Measurements from ENCODE around the gene CNFN.
A peak's percentile ranks its signal among the peaks of the same experiment; 100 is the strongest.

Gene CNFN

DNA sequence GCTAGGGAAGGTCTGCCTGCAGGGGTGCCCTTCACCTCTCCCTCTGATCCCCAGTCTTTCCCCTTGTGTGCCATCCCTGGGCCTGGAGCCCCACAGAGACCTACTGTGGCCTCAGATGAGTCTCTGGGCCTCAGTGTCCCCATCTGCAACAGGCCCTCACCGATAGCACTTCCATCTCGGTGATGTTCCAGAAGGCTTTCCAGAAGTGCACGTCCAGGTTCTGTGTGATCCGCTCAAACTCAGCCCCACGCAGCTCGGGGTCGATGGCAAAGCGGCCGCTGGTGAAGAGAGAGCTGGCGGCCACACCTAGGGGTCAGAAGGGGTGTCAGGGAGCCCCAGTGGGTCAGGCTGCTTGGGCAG, 17.7 kb upstream of the CNFN start:
- no peak for DNase-seq

DNA sequence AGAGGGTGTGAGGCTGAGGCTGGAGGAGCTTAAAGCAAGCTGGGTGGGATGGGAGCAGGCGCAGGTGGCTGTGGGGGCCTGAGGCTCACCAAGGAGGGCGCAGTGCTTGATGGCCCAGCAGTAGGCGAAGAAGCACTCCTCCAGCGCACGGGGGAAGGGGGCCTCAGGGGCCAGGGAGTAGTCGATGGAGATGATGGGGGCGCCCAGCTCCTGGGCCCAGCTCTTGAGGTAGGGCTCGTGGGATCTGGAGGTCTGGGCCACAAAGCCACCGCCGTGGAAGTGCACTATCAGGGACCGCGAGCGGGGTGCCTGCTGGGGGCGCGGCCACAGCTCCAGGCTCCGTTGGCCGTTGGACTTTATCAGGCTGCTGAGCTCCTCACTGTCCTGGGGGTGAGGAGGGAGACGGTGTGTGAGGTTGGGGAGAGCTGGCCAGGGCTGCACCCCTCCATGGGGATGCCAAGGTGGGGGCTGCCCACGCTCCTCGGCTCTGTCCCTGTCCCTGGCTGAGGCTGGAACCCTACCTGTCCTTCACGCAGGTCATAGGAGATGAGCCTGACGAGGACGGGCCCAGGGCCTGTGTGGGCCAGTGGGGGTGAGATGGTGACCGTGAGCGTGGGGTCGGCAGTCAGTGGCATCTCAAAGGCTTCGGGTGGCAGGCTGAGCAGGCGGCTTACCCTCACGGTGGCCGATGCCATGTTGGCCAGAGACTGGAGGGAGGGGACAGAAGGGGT, 17.2 kb upstream of the CNFN start:
- no peak for DNase-seq

DNA sequence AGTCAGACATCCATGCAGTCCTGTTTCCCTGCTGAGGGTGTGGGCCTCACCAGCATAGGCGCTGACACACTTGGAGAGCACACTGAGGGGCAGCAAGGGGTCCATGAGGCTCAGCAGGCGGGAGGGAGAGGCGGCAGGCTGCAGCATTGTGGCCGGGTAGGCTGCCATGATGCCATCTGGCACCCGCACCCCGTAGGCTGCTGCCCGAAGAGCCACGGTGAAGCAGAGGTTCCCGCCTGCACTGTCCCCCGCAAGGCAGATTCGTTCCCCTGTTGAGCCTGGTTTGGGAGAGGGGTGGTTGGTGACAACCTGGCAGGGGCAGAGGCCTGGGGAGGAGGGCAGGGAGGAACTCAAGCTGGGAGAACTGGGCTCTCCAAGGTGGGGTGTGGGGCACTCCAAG, 16.0 kb upstream of the CNFN start:
- no peak for DNase-seq

DNA sequence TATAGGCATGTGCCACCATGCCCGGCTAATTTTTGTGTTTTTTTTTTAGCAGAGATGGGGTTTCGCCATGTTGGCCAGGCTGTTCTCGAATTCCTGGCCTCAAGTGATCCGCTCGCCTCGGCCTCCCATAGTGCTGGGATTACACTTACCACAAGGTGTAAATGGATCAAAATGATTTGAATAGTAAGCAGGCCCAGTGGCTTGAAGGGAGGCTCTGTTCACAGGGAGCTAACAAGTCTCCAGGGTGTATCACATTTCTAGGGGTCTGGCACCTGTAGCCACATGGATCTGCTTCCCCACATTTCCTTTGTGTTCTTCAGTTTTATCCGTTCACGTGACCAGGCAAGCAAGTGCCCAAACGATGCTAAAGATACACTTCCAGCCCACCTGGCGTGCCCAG, 13.5 kb upstream of the CNFN start:
- DNase-seq: no peak

DNA sequence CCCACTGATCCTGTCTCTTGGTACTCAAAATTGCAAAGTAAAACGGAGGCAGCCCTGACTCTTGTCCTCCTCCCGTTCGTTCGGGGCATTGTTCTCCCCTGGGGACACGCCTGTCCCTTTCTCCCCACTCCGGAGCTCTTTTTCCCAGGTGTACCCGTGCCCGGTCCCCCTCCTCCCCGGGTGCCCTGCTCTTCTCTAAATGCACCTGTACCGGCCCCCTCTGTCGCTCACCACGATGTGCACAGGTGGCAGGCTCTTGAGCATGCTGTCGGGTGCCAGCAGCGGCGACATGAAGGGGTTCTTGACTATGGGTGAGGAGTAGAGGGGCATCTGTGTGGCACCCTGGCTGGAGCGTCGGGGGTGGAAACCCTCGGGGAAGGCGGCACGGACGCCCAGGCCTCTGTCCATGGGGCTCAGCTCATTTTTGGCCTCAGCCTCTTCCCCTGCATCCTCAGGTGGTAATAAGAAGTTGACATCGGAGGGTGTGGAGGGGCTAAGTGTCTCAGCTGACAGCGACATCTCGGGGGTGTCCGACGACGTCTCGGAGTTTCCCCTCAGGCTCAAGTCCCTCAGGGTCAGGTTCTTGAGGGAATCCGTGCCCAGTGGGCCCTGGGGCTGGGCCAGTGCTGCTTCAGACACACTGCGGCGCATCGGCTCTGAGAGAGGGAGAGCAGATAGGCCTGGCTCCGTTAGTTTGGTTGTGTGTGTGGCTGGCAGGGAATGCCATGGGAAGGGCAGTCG, 12.4 kb upstream of the CNFN start:
- DNase-seq: no peak

DNA sequence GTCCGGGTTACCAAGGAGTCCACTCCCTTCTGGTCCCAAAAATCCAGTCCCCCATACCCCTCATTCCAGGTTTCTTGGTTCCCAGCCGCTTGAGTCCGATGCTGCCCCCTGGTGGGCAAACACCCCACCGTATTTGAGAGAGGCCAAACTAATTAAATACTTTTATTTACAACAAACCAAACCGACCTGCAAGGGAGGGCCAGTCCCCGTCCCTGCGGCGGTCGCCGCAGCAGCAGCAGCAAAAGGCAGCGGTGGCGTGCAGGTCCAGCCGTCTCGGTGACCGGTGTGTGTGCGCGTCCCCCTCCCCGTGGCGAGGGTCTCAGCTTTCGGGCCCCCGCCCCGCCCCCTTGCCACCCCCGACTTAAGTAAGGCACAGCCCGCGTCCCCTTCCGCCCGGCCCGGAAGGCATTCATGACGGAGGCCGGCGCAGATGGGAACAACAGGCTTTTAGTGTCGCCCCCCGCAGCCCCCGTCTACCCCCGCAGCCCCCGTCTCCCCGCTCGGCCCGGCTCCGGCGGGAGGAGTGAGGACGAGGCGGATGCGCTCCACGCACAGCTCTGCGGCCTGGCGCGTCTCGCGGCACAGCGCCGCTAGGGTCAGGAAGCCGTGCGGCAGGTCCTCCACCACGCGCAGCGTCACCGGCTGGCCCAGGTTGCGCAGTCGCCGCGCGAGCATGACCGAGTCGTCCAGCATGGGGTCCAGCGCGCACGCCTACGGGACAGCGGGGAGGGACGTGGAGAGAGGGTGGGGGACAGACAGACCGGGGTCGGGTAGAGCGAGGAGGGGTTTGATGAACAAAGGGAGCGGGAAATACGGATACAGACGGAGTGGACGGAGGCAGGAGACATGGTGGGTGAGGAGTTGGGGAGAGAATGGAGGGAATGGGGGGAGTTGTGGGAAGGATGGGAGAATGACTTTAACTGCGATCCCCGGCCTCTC, 11.5 kb upstream of the CNFN start:
- peak; percentile 66 to 87 (median 80) for DNase-seq

DNA sequence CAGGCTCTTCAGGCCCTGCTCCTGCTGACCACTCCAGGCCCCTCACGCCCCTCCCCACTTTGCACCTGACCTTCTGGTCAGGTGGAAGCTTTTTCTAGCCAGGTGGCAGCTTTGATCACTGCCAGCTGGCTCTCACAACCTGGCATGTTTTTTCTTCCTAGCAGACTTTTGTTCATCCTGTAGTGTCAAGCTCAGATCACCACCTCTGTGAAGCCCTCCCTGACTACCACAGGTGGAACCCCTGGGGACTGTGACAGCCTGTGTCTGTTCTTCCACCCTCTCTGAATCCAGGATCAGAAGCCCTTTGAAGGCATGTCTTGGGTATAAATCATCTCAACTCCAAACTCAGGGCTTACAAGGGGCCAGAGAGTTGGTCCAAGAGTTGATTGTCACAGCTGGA, 10.3 kb upstream of the CNFN start:
- no peak for DNase-seq

DNA sequence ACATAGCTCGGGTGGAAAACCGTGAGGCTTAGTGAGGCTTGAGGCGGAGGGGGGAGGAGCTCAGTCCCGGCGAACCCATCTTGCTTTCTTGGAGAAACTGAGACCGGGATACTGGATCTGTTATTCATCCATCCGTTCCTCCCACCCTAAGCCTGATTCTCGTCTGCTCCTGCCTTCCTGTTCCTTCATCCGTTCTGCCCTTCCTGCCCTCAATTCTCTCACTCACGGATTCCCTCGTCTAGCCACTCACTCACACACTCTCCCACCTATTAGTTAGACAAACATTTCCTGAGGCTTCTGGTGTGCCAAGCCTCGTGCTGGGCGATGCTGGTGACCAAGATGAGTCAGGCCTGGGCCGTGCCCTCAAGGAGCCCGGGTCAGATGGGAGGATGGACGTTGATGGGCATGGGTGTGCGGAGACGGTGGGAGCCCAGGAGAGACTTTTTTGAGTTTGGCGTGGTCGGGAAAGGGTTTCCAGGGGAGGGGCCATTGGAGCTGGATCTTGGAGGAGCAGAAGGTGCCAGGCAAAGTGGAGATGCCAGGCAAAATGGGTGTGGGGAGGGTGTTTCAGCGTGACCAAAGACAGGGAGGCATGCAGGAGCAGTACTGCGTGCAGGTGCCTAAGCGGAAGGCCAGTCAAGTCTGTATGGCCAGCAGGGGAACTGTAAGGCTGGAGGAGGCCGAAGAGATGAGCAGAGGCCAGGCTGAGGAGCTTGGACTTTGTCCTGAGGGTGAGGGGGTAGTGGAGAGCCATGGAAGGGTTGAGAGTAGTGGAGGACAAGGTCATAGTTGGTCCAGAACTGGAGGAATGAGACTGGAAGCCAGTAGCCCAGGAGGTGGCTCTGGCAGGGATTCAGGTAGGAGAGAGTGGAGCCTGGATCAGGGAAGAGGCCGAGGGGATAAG, 7.4 kb upstream of the CNFN start:
- peak in 2 of 4 experiments; percentile 11 to 16 for DNase-seq

DNA sequence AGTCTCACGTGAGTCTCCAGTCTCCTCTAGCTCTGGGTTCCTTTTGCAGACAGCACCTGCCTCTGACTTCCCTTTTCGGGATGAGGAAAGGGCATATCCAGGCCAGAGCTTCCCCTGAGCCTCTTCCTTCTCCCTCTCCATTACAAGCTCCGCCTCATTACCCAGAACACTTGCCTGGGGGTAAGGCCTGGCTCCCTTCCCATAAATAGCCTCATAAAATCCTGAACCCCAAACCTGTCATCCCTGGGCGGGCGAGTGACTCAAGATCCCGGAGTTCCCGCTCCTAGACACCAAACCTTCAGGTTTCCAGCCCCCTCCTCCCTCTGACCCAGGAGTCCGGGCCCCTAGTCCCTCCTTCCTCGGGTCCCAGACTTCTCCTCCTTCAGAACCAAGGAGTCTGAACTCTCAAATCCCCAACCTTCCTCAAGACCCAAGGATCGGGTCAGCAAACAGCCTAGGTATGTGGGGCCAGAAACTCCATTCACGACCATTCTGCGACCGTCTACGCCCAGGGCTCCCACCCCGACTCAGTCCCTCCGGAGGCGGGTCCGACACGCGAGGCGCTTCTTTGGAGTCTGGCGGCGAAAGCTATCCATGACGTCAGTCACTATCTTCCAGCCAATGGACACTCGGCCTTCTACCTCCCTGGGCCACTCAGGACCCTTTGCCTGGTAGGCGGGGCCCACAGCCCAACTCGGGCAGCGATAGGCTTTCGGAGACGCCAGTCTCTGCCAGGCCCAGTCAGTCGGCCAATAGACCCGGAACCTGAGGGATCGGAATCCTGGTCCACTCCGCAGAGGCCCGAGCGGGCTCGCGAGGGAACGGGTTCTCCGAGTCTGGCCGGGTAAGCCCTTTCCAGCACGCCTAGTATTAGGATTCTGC, 6.5 kb upstream of the CNFN start:
- peak; percentile 97 to 99 (median 98) for DNase-seq

DNA sequence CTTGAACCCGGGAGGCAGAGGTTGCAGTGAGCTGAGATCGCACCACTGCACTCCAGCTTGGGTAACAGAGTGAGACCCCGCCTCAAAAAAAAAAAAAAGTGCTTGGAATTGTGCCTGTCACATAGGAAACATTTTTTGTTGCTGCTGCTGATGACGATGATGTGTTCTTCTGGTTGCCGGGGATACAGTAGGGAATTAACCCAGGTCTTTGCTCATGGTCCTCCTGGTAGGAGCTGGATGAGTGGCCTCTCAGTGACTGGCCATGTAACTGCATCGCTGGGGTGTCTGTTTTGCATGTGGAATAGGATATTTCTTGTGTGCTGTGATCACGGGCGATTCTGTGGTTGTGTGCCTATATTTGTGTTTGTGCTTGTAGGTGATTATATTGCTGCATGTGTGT, 4.7 kb upstream of the CNFN start:
- no peak for DNase-seq

DNA sequence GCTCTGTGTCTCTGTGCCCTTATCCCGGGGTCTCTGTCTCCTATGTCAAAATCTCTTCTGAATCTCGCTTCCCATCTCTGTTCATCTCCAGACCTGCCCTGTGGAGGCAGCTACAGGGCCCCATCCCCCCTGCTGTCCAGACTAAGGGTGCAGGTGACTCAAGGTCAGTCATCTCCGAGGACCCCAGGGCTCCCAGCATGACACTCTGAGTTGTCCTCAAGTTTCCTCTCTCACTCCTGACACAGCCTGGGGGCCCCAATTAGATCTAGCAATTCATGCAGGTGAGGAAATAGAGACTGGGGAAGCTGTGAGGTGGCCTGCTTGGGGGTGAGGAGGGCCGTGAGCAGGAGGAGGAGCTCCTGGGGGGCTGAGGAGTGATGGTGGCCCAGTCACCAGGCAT, 2.1 kb upstream of the CNFN start:
- no peak for DNase-seq

DNA sequence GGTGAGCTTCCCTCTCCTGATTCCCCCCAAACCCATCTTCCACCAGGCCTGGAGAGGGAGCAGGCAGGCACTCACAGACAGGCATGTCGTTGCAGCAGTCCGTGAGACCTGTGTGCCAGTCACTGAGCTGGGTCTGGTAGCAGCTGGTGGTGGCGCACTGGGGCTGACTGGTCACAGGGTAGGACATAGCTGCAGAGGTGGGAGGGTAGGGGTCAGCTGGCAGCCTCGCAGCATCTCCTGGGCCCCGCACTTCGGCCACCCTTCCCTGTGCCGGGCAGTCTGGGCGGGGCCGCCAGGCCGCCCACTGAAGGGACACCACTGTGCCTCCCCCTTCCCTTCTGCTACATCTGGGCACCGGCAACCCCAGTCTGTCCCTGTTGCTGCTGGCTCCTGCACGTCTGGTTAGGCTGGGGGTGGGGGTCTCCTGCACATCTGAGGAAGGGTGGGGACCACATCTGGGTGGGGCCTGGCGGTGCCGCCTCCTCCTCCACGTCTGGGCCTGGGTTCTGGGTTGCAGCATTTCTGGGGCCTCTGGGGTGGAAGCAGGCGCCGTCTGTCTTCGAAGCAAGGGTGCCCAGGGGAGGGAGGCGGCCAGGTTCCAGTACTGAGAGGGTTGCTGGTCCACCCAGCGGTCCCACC, 1.1 kb downstream of the CNFN start:
- no peak for DNase-seq

DNA sequence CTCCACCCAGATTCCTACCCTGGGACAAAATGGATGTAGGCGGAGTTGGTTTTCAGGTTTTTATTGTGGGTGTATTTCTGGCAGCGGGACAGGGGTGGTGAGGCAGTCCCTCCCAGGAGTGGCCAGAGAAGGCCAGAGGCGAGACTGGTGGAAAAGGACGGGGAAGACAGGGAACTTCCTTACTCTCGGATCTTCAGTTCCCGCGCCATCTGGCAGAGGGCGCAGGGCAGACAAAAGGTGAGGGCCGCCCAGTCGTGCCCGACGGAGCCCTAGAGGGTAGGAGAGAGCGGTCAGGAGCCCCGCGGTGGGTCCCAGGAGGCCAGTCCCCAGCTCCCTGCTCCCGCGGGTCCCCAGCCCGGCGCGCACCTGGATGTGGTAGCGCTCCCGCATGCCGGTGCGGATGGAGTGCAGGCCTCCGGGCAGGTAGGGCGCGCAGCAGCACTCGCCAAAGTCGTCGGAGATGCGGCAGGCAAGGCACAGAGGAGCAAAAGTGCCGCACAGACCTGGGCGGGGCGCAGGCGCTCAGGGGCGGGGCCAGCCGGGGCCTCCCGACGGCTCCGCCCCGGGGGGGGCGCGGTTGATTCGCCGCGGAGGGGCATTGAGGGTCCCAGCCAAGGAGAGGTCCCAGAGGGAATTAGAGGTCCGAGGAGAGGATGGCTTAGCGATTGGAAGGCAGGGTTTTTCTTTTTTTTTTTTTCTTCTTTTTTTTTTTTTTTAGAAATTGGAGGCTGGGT, 3.0 kb downstream of the CNFN start:
- peak; percentile 70 to 84 (median 75) for DNase-seq

DNA sequence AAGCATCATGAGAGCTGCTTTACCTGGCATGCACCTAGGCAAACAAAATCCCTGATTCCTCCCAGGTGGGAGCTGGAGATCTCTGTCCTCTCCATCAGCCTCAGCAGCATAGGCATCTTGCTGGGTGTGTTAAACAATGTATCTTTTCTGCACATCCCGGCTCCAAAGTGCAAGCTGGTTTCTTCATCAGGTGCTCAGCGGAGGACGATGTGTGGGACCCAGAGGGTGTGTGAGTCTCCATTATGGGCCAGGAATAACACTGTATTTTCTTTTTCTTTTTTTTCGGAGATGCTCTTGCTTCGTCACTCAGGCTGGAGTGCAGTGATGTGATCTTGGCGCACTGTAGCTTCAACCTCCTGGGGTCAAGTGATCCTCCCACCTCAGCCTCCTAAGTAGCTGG, 9.9 kb downstream of the CNFN start:
- DNase-seq: no peak

DNA sequence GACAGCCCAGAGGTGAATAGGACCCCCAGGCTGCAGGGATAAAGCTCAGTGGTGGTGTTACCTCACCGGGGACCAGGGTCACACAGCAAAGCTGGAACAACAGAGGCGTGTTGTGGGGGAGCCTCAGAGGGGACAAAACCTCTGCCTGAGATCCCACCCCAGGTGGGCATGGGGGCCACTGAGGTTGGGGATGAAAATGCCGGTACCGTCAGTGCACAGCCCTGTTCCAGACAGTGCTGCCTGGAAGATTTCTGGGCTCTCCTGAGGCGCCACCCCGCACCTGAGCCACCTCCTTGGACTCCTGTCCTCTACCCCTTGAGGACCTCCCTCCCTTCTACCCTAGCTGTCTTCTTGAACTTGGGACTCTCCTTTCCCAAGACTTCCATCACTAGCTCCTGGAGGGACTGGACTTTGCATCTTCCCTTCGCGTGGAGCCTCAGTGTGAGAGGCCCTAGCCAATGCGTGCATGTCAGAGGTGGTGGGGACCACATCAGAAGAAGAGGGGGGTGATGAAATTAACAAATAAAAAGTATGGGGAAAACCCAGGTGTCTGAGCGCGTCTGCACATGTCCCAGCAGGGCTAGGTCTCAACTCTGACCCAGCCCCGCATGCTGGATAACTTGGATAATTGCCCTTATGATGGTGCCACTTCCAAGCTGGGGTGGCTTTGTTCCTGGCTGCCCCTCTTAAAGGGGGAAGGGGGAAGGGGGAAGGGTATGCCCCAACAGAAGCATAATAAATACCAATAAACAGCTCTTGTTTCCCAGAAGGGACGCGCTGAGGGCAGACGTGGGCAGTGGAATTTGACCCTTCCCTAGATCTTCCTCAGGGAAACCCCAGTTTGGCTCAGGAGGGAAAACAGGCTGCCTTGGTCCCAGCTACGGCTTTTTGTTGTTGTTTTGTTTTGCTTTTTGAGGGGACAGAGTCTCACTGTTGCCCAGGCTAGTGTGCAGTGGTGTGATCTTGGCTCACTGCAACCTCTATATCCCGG, 11.6 kb downstream of the CNFN start:
- no peak for DNase-seq

DNA sequence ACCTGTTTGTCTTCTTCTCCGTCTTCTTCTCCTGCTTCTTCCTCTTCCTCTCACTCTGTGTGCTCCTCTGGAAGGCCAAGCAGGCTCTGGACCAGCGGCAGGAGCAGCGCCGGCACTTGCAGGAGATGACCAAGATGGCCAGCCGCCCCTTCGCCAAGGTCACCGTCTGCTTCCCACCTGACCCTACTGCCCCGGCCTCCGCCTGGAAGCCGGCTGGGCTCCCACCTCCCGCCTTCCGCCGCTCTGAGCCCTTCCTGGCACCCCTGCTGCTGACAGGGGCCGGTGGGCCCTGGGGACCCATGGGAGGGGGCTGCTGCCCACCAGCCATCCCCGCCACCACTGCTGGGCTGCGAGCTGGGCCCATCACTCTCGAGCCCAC, 13.9 kb downstream of the CNFN start:
- DNase-seq: no peak

DNA sequence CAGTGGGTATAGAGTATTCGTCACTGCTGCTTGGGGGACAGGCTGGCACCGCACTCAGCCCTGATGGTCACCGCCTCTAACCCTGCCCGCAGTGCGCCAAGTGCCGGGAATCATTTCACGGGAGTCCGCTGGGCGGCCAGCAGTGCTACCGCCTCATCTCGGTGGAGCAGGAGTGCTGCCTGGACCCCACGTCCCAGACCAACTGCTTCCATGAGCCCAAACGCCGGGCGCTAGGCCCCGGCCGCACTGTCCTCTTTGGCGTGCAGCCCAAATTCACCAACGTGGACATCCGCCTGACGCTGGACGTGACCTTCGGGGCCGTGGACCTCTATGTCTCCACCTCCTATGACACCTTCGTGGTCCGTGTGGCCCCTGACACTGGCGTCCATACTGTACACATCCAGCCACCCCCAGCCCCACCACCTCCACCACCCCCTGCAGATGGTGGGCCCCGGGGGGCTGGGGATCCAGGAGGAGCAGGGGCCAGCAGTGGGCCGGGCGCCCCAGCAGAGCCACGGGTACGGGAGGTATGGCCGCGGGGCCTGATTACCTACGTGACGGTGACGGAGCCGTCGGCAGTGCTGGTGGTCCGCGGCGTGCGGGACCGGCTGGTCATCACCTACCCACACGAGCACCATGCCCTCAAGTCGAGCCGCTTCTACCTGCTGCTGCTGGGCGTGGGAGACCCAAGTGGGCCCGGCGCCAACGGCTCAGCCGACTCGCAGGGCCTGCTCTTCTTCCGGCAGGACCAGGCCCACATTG, 14.5 kb downstream of the CNFN start:
- DNase-seq: no peak

DNA sequence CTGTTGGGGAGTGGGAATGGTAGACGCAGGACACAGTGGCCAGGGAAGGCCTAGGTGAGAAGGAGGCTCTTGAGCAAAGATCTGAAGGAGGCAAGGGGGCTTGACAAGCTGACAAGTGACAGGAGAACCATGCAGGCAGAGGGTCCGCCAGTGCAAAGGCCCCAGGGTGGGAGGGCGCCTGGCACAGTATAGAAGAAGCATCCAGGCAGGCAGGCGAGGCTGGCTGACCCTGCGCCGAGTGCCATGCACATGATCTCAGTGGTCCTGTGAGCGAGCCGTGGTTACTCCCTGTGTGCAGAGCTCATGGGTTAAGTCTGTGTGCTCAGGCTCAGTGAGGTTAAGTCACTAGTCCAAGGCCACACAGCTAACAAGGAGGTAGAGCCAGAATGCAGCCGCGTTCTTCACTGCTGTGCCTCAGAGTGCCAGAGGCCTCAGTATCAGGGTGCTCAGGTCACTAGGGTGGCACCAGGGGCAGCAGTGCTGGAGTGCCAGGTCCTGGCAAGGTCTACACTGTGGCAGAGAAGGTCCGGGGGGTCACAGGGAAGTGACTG, 15.2 kb downstream of the CNFN start:
- no peak for DNase-seq

Measured in suppressor macrophage (primary cell).